Erythroblast (primary cell): Measurements from ENCODE around the gene ACSM4.
A peak's percentile ranks its signal among the peaks of the same experiment; 100 is the strongest.

Source experiments
- DNase-seq, 2 experiments: peaks; one replicate each; lab custom pipeline; 2025; lab: John Stamatoyannopoulos, UW
- GATA1 ChIP-seq: IDR thresholded peaks from 2 replicates; pipeline ENCODE4 v1.6.1; 2011; ENCODE audit warnings: low read depth, mild to moderate bottlenecking, control low read depth, low read length, moderate library complexity
- POLR2A ChIP-seq: IDR thresholded peaks from 2 replicates; pipeline ENCODE4 v1.6.1; 2011; ENCODE audit warnings: mild to moderate bottlenecking, low read length

ACSM4 gene

GRCh38 chr12:7354529-7354928 lies 50.7 kb downstream of the ACSM4 start:
- DNase-seq, result peak; percentile 27 to 33
- TF ChIP-seq GATA1, result no peak
- TF ChIP-seq POLR2A, result no peak

DNA sequence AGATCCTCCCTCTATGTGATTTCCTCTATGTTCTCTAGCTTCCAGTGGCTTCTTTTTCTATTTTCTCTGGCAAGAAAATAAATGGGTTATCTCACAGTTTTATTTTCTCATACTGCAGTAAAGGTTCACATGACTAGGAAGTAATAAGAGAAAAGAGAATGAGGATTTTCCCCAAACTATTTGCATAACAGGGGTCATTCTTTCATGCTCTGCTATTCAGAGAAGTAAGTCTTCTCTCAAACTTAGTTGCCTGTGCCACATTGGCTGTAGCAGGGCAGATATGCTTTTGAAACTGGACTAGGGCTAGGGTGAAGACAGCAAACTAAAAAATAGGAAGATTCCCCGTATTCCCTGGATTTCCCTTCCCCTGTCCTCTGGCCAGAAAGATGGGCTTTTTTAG lies 57.4 kb downstream of the ACSM4 start:
- DNase-seq, result no peak

DNA sequence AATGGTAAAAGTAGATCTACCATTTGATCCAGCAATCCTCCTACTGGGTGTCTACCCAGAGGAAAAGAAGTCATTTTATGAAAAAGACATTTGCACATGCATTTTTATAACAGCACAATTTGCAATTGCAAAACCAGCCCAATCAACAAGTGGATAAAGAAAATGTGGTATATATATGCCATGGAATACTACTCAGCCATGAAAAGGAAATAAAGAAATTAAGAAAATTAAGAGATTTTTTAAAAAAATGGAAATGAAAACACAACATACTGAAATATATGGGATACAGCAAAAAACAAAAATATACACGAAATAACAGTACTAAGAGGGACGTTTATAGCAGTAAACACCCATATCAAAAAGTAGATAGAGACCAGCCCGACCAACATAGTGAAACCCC lies 58.9 kb downstream of the ACSM4 start:
- no peak for TF ChIP-seq GATA1
- TF ChIP-seq POLR2A, result no peak
- DNase-seq, result no peak

More for the DNA sequence above, 57.4 kb downstream of the ACSM4 start:
- no peak for TF ChIP-seq GATA1
- TF ChIP-seq POLR2A, result no peak

GRCh38 chr12:7369274-7369729 lies 65.4 kb downstream of the ACSM4 start:
- no peak for DNase-seq
- TF ChIP-seq POLR2A (no peak), GATA1 (no peak)

GRCh38 chr12:7373226-7373625 lies 69.4 kb downstream of the ACSM4 start:
- no peak for TF ChIP-seq GATA1
- TF ChIP-seq POLR2A, result no peak
- DNase-seq, result peak; percentile 32 to 76

- peak; percentile 53 to 62 for DNase-seq
- TF ChIP-seq GATA1 (no peak), POLR2A (no peak)
Observed at GRCh38 chr12:7374423-7375144, 70.7 kb downstream of the ACSM4 start.

DNA sequence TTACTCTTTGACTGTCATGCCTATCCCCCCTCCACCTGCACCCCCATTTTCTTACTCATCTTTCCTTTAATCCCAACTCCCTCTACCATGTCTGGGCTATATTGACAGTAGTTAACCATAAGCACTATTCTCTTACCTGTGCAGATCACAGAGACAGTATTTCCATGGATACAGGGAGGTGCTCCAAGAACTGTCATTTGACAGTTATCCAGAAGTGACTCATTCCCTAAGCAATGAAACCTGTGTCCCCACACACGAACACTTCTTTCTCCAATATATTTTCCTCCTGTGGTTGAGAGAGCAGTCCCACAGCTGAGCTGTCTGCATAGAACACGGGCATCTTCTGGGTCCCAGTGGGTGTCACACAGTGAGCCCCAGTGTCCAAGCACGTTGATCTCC lies 71.3 kb downstream of the ACSM4 start:
- TF ChIP-seq GATA1, result no peak
- TF ChIP-seq POLR2A, result no peak
- DNase-seq, result no peak

DNA sequence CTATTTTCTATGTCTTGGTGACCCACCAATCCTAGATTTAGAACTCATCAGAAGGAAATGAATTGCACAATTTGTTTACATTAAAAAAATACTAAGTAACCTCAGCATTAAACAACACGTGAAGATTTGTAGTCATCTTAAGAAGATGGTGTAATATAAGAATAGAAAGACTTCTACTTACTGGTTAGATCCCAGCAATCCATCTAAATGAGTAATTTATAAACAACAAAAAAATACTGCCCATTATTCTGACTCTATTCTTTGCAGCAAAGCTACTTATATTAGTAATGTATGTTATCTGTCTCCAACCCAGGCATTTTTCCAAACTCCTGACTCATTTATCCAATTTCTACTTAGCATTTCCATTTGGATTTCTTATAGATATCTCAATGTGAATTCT lies 72.3 kb downstream of the ACSM4 start:
- TF ChIP-seq POLR2A (no peak), GATA1 (no peak)
- DNase-seq, result no peak
